Neural progenitor cell (in vitro differentiated cells): ENCODE measurements around the gene MYH9.

Source experiments
- CTCF ChIP-seq: fragments of 200-600 bp; sonication (generic); IDR thresholded peaks from 2 replicates; pipeline ENCODE4 v1.5.1; 2017; ENCODE audit warnings: antibody characterized with exemption, mild to moderate bottlenecking
- EZH2phosphoT487 ChIP-seq: fragments of 200-600 bp; sonication (generic); IDR thresholded peaks from 2 replicates; pipeline ENCODE4 v1.6.1; 2017; ENCODE audit warnings: antibody characterized with exemption

GRCh38 chr22:36317658-36318271 is 70.0 kb downstream of the MYH9 start:
- TF ChIP-seq CTCF (no peak), EZH2phosphoT487 (no peak)
